ENCODE data around the gene CTNNA3.

DNA sequence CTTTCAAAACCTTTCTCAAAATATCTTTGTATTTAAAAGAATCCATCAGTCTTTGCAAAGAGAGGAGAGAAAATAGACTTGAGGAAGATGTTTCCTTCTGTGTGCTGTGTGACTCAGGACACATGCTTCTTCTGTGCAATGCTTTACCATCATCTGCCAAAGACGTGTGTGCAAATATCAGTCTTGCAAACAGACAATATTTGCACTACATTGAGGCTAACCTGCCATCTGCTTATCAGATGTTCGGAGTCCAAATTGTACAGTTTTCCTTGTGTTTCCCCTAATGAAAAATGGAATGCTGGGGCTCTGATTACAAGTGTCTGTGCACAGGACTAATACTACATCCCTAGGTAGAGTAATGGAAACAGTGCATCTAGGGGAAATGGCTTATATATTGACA is 1123.3 kb downstream of the CTNNA3 start:
- TF ChIP-seq, protein P1, sequence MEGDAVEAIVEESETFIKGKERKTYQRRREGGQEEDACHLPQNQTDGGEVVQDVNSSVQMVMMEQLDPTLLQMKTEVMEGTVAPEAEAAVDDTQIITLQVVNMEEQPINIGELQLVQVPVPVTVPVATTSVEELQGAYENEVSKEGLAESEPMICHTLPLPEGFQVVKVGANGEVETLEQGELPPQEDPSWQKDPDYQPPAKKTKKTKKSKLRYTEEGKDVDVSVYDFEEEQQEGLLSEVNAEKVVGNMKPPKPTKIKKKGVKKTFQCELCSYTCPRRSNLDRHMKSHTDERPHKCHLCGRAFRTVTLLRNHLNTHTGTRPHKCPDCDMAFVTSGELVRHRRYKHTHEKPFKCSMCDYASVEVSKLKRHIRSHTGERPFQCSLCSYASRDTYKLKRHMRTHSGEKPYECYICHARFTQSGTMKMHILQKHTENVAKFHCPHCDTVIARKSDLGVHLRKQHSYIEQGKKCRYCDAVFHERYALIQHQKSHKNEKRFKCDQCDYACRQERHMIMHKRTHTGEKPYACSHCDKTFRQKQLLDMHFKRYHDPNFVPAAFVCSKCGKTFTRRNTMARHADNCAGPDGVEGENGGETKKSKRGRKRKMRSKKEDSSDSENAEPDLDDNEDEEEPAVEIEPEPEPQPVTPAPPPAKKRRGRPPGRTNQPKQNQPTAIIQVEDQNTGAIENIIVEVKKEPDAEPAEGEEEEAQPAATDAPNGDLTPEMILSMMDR (IDR thresholded peaks at IDR 0.05 in 2 of 3, conservative IDR thresholded peaks at IDR 0.05 in 1 of 3; ENCODE audit: borderline replicate concordance in 1 of 3, insufficient read depth in 1 of 3, low read depth in 2 of 3, low read length in 2 of 3), result no peak
- TF ChIP-seq POLR2A (IDR thresholded peaks at IDR 0.05; ENCODE audit: borderline replicate concordance, extremely low read depth, insufficient read depth, insufficient read length) (no peak), JUND (IDR thresholded peaks at IDR 0.05) (no peak), CEBPB (IDR thresholded peaks at IDR 0.05; ENCODE audit: low read depth) (no peak)
